B cell (primary cell): ENCODE data around the gene PRKD2.

Source experiments
- CTCF ChIP-seq: fragments of 200-600 bp; IDR thresholded peaks from one replicate; pipeline ENCODE4 v1.8.0; 2022; ENCODE audit warnings: antibody characterized with exemption, mild to moderate bottlenecking
- EZH2 ChIP-seq: IDR thresholded peaks from 2 replicates; pipeline ENCODE4 v1.6.1; 2012; ENCODE audit warnings: borderline replicate concordance, low read depth, mild to moderate bottlenecking, moderate library complexity, low read length; ENCODE audit not compliant: insufficient read depth, poor library complexity, severe bottlenecking

- TF ChIP-seq CTCF (no peak), EZH2 (no peak)
Observed at GRCh38 chr19:46732966-46733689, 16.2 kb upstream of the PRKD2 start.
